A549 treated with CORT108297 at 1 μM for 4 hours (cell line): Measurements from ENCODE around the gene INAVA. TPM values are rescaled to one million over a fixed set of nuclear protein-coding genes. Genes with fewer than 3 reads are reported as not detected.

Experiments used
- total RNA-seq: library from RNA; stranded (reverse); fragments of 200-300 nt; extraction: Qiagen RNA extraction; gene quantifications from 5 replicates; pipeline ENCODE4 v1.2.3, GENCODE V29; 2022

Gene INAVA, protein sequence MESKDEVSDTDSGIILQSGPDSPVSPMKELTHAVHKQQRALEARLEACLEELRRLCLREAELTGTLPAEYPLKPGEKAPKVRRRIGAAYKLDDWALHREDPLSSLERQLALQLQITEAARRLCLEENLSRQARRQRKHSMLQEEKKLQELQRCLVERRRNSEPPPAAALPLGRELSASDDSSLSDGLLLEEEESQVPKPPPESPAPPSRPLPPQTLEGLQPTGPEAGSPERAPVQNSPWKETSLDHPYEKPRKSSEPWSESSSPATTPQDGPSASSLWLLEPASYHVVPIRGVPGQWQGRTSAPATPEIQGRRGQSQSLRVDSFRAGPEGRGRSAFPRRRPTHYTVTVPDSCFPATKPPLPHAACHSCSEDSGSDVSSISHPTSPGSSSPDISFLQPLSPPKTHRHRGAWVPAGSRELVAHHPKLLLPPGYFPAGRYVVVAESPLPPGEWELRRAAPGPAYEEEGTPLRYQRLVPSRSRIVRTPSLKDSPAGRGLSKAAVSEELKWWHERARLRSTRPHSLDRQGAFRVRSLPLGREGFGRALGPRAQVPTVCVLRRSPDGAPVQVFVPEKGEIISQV
- total RNA-seq, result 33.0 to 46.6 TPM (median 40.1 TPM) in 5 replicates

DNA sequence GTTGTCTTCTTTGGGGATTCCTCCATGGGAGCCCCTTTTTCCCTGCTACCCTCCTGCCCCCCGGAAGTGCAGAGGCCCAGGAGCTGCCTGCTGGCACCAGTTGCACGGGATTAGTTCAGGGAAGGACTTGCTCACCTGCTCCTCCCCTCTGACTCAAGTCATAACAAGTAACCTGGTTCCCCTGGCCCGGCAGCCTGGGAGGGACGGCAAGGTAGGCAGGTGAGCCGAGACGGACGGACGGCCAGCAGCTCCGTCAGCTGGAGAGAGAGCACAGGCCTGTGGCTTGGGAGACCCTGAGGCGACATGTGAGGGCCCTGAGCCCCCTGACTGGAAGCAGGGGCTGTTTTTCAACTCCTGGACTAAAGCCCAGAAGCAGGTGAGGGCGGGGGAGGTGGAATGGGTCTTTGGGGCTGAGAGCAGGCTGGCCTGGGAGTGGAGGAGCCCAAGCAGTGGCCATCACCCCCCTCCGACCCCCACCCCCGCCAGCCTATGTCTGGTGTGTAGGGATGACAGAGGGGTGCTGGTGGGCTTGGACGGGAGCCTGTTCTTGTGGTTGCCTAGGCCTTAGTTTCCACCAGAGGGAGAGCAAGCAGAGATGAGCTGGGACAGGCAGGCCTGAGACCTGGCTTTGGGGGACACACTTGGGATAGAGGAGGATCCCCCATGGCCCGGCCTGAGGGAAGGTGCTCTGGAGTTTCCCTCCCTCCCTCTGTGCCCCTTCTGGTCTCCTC lies at the start of gene INAVA:
TSS of gene INAVA (plus strand) at position 189 of the 731 bp plus-strand sequence. CDS start 3,501 bp downstream, outside the sequence.

DNA sequence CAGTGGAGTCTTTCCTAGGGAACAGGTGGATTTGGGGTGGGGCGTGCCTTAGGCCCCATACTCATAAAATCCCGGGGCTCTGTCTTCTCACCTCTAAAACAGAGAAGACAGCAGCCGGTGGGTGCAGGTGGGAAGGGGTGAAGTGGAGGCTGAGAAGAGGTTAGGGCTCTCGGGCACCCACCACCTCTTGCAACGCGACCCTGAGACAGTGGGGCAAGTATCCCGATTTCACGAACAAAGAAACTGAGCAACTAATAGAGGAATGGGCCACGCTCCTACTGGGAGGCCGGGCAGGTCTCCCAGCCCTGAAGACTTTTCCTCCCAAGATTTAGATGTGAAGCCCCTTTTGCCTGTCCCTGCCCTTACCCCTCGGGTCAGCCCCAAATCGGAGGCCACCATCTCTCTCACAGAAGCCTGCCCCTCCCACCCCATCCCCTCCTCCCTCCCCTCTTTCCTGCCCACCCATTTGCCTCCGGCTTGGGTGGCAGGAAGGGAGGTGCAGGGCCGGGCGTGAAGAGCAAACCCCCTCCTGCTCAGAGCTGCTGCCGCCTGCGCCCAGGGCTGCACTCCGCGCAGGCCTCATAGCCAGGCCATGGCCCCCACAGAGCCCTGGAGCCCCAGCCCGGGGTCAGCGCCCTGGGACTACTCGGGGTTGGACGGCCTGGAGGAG lies 22.1 kb upstream of the INAVA start, which contains the start of gene GPR25:
TSS of gene GPR25 (plus strand) at position 536 of the 670 bp plus-strand sequence. CDS start at position 593, 57 bp downstream.

Other genes with a start within 250 kb of the INAVA start
- 11.8 to 18.7 TPM (median 14.2 TPM) in 5 replicates for gene DDX59, start 225.0 kb upstream of the INAVA start, total RNA-seq
- gene CAMSAP2, start 156.0 kb upstream of the INAVA start, total RNA-seq, result 15.8 to 23.2 TPM (median 19.6 TPM) in 5 replicates
- gene GPR25, start 21.9 kb upstream of the INAVA start, total RNA-seq, result not detected in 5 replicates
- gene KIF21B, start 128.8 kb downstream of the INAVA start, total RNA-seq, result 1.5 to 3.3 TPM (median 2.5 TPM) in 5 replicates
- gene CACNA1S, start 217.5 kb downstream of the INAVA start, total RNA-seq, result 0.01 TPM in 1 of 5 replicates, not detected in the others
- gene ASCL5, start 232.3 kb downstream of the INAVA start, total RNA-seq, result 0.08 to 0.21 TPM (median 0.15 TPM) in 4 of 5 replicates, not detected in the other